ENCODE measurements around the gene PTPRK. TPM values are rescaled to one million over a fixed set of nuclear protein-coding genes. Genes with fewer than 3 reads are reported as not detected.

PTPRK gene
- total and polyA plus RNA-seq, 4 donors, result 12.1 to 61.2 (median 29.1) TPM

DNA sequence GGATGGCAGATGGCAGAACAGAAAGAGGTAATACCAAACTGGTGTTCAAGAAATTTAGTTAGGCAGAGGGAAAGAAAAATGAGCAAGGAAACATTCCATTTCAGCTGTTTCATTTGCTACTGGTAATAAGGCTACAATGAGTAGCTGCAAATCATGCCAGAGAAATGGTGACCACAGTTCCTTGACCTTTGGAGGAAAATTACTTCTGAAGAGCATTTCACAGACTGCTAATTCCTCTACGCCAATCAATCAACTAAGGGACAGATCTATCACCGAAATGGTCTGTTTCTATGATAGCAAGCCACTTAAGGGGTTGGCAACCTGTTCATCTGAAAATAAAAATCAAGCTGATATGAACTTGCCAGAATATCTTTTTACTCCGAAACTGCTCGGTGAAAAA lies 119.5 kb downstream of the PTPRK start:
- Histone ChIP-seq H3K27ac (ENCODE audit: low read depth in 1 of 2, low read length in 2 of 2) (no peak overlapping the region), H3K4me1 (ENCODE audit: control insufficient read depth in 4 of 4, insufficient read depth in 4 of 4, low read length in 3 of 4) (no peaks in the 10 kb centered on the region), H3K27me3 (ENCODE audit: control insufficient read depth in 4 of 4, insufficient read depth in 4 of 4, low read length in 3 of 4) (no peaks in the 10 kb centered on the region), H3K4me3 (ENCODE audit: low read depth in 1 of 3, low read length in 3 of 3) (no peak overlapping the region), H3K9ac (ENCODE audit: low read depth in 1 of 2, low read length in 2 of 2) (no peak overlapping the region), H3K9me3 (ENCODE audit: control insufficient read depth in 4 of 4, low read length in 3 of 4) (no peaks in the 10 kb centered on the region), H3K36me3 (ENCODE audit: control insufficient read depth in 4 of 4, insufficient read depth in 3 of 4, low read depth in 1 of 4, low read length in 3 of 4) (no peaks in the 10 kb centered on the region)
- WGBS, result 86% methylated on average over 4 of the region's 4 CpGs
- TF ChIP-seq ZBTB33 (IDR thresholded peaks at IDR 0.05) (no peak), REST (IDR thresholded peaks at IDR 0.05) (no peak), HNF4A (conservative IDR thresholded peaks at IDR 0.05) (no peak), HNF4G (IDR thresholded peaks at IDR 0.05) (no peak), FOXA1 (IDR thresholded peaks at IDR 0.05) (no peak), FOXA2 (IDR thresholded peaks at IDR 0.05) (no peak), JUND (IDR thresholded peaks at IDR 0.05) (no peak), SP1 (IDR thresholded peaks at IDR 0.05) (no peak), YY1 (IDR thresholded peaks at IDR 0.05) (no peak), GABPA (IDR thresholded peaks at IDR 0.05 in 1 of 2, conservative IDR thresholded peaks at IDR 0.05 in 1 of 2) (no peak), EGR1 (IDR thresholded peaks at IDR 0.05; ENCODE audit: low read depth in 2 of 2) (no peak), RXRA (IDR thresholded peaks at IDR 0.05) (no peak), TAF1 (conservative IDR thresholded peaks at IDR 0.05) (no peak), NR2F2 (IDR thresholded peaks at IDR 0.05) (no peak)
- TF ChIP-seq, protein P1, sequence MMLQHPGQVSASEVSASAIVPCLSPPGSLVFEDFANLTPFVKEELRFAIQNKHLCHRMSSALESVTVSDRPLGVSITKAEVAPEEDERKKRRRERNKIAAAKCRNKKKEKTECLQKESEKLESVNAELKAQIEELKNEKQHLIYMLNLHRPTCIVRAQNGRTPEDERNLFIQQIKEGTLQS (IDR thresholded peaks at IDR 0.05), result no peak
- TF ChIP-seq, protein P2, sequence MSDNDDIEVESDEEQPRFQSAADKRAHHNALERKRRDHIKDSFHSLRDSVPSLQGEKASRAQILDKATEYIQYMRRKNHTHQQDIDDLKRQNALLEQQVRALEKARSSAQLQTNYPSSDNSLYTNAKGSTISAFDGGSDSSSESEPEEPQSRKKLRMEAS (IDR thresholded peaks at IDR 0.05), result no peak
- TF ChIP-seq, protein P3, sequence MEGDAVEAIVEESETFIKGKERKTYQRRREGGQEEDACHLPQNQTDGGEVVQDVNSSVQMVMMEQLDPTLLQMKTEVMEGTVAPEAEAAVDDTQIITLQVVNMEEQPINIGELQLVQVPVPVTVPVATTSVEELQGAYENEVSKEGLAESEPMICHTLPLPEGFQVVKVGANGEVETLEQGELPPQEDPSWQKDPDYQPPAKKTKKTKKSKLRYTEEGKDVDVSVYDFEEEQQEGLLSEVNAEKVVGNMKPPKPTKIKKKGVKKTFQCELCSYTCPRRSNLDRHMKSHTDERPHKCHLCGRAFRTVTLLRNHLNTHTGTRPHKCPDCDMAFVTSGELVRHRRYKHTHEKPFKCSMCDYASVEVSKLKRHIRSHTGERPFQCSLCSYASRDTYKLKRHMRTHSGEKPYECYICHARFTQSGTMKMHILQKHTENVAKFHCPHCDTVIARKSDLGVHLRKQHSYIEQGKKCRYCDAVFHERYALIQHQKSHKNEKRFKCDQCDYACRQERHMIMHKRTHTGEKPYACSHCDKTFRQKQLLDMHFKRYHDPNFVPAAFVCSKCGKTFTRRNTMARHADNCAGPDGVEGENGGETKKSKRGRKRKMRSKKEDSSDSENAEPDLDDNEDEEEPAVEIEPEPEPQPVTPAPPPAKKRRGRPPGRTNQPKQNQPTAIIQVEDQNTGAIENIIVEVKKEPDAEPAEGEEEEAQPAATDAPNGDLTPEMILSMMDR (IDR thresholded peaks at IDR 0.05; ENCODE audit: low read depth, low read length, missing input control), result no peak
- DNase-seq (ENCODE audit: low spot score), result no peak

DNA sequence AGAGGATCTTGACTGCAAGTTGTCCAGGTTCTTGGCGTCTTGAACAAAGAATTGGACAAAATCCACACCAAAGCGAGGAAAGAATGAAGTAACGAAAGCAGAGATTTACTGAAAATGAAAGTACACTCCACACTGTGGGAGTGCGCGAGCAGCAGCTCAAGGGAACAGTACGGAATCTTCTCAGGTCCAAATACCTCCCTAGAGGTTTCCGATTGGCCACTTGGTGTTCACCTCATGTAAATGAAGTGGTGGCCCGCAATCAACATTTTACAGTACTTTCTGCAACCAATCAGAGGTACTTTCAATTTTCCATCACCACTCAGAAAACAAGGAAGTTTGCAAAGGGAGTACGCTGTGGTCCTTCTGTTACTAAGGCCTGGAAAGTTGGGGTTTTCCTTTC lies 122.4 kb downstream of the PTPRK start:
- whole genome bisulfite sequencing, result 99% methylated on average over 9 of the region's 9 CpGs
- Histone ChIP-seq H3K9ac (ENCODE audit: low read depth in 1 of 2, low read length in 2 of 2) (no peak overlapping the region), H3K9me3 (ENCODE audit: control insufficient read depth in 4 of 4, low read length in 3 of 4) (no peaks in the 10 kb centered on the region), H3K4me1 (ENCODE audit: control insufficient read depth in 4 of 4, insufficient read depth in 4 of 4, low read length in 3 of 4) (peaks cover 0 to 6% (median 0%) of the 10 kb centered on the region in 4 donors), H3K27me3 (ENCODE audit: control insufficient read depth in 4 of 4, insufficient read depth in 4 of 4, low read length in 3 of 4) (no peaks in the 10 kb centered on the region), H3K4me3 (ENCODE audit: low read depth in 1 of 3, low read length in 3 of 3) (no peak overlapping the region), H3K27ac (ENCODE audit: low read depth in 1 of 2, low read length in 2 of 2) (no peak overlapping the region), H3K36me3 (ENCODE audit: control insufficient read depth in 4 of 4, insufficient read depth in 3 of 4, low read depth in 1 of 4, low read length in 3 of 4) (no peaks in the 10 kb centered on the region)
- no peak for DNase-seq (ENCODE audit: low spot score)
- no peak for TF ChIP-seq TAF1 (conservative IDR thresholded peaks at IDR 0.05)
- no peak for TF ChIP-seq EGR1 (IDR thresholded peaks at IDR 0.05; ENCODE audit: low read depth in 2 of 2)
- TF ChIP-seq, protein P1 (IDR thresholded peaks at IDR 0.05), result no peak
- no peak for TF ChIP-seq ZBTB33 (IDR thresholded peaks at IDR 0.05)
- no peak for TF ChIP-seq RXRA (IDR thresholded peaks at IDR 0.05)
- TF ChIP-seq, protein P2 (IDR thresholded peaks at IDR 0.05), result no peak
- no peak for TF ChIP-seq GABPA (IDR thresholded peaks at IDR 0.05 in 1 of 2, conservative IDR thresholded peaks at IDR 0.05 in 1 of 2)
- no peak for TF ChIP-seq NR2F2 (IDR thresholded peaks at IDR 0.05)
- TF ChIP-seq, protein P3 (IDR thresholded peaks at IDR 0.05; ENCODE audit: low read depth, low read length, missing input control), result no peak
- no peak for TF ChIP-seq HNF4G (IDR thresholded peaks at IDR 0.05)
- TF ChIP-seq FOXA2 (IDR thresholded peaks at IDR 0.05), result no peak
- no peak for TF ChIP-seq SP1 (IDR thresholded peaks at IDR 0.05)

All from liver (tissue), 9 donors.